Measurements from ENCODE around the gene PDGFRA.

The PDGFRA gene

DNA sequence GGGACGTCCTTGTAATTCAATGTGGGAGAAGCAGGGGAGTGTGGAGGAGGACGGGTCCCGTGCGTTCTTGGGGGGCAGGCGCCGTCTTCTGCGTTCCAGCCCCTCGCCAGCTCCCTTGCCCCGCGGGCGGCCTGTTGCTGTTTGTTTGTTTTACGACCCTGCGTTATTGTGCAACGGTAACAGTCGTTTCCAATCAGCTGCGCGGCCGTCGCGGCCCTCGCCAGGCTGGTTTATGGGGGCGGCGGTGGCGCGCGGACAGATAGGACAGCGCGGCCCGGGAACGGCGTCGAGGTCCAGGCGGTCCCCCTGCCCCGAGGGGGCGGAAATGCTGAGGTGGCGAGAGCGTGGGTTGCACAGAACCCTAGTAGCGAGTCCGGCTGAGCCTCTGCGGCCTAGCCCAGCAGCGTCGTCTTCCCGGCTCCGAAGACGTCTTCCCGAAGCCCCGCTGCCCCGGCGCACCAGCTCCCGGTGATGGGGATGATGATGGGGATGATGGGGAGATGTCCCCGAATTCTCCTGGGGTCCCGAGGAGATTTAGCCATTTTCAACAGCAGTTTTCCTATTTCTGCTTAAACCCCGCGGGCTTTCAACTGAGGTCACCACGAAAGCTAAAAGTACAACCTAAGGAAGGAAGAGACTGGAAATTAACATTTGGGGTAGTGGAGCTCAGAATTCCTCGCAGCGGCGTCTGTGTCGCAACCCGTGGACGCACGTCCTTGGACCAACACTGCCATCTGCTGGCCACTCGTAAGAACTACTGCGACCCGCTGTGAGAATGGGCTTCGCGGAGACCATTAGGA lies 4.8 kb downstream of the PDGFRA start (continued):
- TF ChIP-seq, protein P1, sequence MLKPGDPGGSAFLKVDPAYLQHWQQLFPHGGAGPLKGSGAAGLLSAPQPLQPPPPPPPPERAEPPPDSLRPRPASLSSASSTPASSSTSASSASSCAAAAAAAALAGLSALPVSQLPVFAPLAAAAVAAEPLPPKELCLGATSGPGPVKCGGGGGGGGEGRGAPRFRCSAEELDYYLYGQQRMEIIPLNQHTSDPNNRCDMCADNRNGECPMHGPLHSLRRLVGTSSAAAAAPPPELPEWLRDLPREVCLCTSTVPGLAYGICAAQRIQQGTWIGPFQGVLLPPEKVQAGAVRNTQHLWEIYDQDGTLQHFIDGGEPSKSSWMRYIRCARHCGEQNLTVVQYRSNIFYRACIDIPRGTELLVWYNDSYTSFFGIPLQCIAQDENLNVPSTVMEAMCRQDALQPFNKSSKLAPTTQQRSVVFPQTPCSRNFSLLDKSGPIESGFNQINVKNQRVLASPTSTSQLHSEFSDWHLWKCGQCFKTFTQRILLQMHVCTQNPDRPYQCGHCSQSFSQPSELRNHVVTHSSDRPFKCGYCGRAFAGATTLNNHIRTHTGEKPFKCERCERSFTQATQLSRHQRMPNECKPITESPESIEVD (tag by site-specific recombination; IDR thresholded peaks at IDR 0.05), result no peak
- TF ChIP-seq ZNF510 (tag by site-specific recombination; IDR thresholded peaks at IDR 0.05; ENCODE audit: insufficient replicate concordance), result no peak
- TF ChIP-seq ZNF571 (tag by site-specific recombination; IDR thresholded peaks at IDR 0.05), result no peak
- TF ChIP-seq ZNF624 (tag by site-specific recombination; IDR thresholded peaks at IDR 0.05), result no peak
- no peak for TF ChIP-seq MYNN (tag by site-specific recombination; IDR thresholded peaks at IDR 0.05; ENCODE audit: borderline replicate concordance)
- TF ChIP-seq ZBTB20 (tag by site-specific recombination; IDR thresholded peaks at IDR 0.05), result peak; percentile 60
- peak; percentile 64 for TF ChIP-seq SETDB1 (IDR thresholded peaks at IDR 0.05; ENCODE audit: insufficient read length, low read length)
- TF ChIP-seq, protein P2, sequence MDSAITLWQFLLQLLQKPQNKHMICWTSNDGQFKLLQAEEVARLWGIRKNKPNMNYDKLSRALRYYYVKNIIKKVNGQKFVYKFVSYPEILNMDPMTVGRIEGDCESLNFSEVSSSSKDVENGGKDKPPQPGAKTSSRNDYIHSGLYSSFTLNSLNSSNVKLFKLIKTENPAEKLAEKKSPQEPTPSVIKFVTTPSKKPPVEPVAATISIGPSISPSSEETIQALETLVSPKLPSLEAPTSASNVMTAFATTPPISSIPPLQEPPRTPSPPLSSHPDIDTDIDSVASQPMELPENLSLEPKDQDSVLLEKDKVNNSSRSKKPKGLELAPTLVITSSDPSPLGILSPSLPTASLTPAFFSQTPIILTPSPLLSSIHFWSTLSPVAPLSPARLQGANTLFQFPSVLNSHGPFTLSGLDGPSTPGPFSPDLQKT (IDR thresholded peaks at IDR 0.05; ENCODE audit: borderline replicate concordance, low read depth, low read length), result no peak
- no peak for TF ChIP-seq ZNF138 (tag by site-specific recombination; IDR thresholded peaks at IDR 0.05; ENCODE audit: borderline replicate concordance)
- TF ChIP-seq ZNF501 (tag by site-specific recombination; IDR thresholded peaks at IDR 0.05), result no peak
- TF ChIP-seq, protein P3, sequence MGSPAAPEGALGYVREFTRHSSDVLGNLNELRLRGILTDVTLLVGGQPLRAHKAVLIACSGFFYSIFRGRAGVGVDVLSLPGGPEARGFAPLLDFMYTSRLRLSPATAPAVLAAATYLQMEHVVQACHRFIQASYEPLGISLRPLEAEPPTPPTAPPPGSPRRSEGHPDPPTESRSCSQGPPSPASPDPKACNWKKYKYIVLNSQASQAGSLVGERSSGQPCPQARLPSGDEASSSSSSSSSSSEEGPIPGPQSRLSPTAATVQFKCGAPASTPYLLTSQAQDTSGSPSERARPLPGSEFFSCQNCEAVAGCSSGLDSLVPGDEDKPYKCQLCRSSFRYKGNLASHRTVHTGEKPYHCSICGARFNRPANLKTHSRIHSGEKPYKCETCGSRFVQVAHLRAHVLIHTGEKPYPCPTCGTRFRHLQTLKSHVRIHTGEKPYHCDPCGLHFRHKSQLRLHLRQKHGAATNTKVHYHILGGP (tag by site-specific recombination; IDR thresholded peaks at IDR 0.05), result no peak
- TF ChIP-seq ZNF776 (tag by site-specific recombination; IDR thresholded peaks at IDR 0.05; ENCODE audit: borderline replicate concordance), result no peak
- no peak for TF ChIP-seq ZNF544 (tag by site-specific recombination; IDR thresholded peaks at IDR 0.05)
- no peak for TF ChIP-seq ZSCAN23 (tag by site-specific recombination; IDR thresholded peaks at IDR 0.05)
- no peak for TF ChIP-seq ZBTB21 (tag by site-specific recombination; IDR thresholded peaks at IDR 0.05)
- no peak for TF ChIP-seq GLIS1 (tag by site-specific recombination; IDR thresholded peaks at IDR 0.05)
- no peak for TF ChIP-seq ZBTB1 (tag by site-specific recombination; IDR thresholded peaks at IDR 0.05)
- TF ChIP-seq ZNF394 (tag by site-specific recombination; IDR thresholded peaks at IDR 0.05; ENCODE audit: borderline replicate concordance), result no peak
- TF ChIP-seq, protein P4, sequence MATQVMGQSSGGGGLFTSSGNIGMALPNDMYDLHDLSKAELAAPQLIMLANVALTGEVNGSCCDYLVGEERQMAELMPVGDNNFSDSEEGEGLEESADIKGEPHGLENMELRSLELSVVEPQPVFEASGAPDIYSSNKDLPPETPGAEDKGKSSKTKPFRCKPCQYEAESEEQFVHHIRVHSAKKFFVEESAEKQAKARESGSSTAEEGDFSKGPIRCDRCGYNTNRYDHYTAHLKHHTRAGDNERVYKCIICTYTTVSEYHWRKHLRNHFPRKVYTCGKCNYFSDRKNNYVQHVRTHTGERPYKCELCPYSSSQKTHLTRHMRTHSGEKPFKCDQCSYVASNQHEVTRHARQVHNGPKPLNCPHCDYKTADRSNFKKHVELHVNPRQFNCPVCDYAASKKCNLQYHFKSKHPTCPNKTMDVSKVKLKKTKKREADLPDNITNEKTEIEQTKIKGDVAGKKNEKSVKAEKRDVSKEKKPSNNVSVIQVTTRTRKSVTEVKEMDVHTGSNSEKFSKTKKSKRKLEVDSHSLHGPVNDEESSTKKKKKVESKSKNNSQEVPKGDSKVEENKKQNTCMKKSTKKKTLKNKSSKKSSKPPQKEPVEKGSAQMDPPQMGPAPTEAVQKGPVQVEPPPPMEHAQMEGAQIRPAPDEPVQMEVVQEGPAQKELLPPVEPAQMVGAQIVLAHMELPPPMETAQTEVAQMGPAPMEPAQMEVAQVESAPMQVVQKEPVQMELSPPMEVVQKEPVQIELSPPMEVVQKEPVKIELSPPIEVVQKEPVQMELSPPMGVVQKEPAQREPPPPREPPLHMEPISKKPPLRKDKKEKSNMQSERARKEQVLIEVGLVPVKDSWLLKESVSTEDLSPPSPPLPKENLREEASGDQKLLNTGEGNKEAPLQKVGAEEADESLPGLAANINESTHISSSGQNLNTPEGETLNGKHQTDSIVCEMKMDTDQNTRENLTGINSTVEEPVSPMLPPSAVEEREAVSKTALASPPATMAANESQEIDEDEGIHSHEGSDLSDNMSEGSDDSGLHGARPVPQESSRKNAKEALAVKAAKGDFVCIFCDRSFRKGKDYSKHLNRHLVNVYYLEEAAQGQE (tag by site-specific recombination; IDR thresholded peaks at IDR 0.05), result no peak
- no peak for TF ChIP-seq ZNF677 (tag by site-specific recombination; IDR thresholded peaks at IDR 0.05)
- no peak for TF ChIP-seq ZNF600 (tag by site-specific recombination; IDR thresholded peaks at IDR 0.05)
- TF ChIP-seq ZFP3 (tag by site-specific recombination; IDR thresholded peaks at IDR 0.05; ENCODE audit: low read depth), result no peak
- 0 out of 2 replicates have a peak, but pooled peaks have one; percentile 31 for TF ChIP-seq ZNF2 (tag by site-specific recombination; IDR thresholded peaks at IDR 0.05)
- no peak for TF ChIP-seq KLF16 (tag by site-specific recombination; IDR thresholded peaks at IDR 0.05)
- no peak for TF ChIP-seq ZNF140 (tag by site-specific recombination; IDR thresholded peaks at IDR 0.05)
- TF ChIP-seq ZNF830 (tag by site-specific recombination; IDR thresholded peaks at IDR 0.05; ENCODE audit: low read depth), result no peak
- TF ChIP-seq REPIN1 (tag by site-specific recombination; IDR thresholded peaks at IDR 0.05; ENCODE audit: low read depth), result no peak
- TF ChIP-seq ZBTB48 (tag by site-specific recombination; IDR thresholded peaks at IDR 0.05), result no peak
- TF ChIP-seq ZNF404 (tag by site-specific recombination; IDR thresholded peaks at IDR 0.05), result no peak
- TF ChIP-seq ZSCAN30 (tag by site-specific recombination; IDR thresholded peaks at IDR 0.05), result no peak
- no peak for TF ChIP-seq KLF8 (tag by site-specific recombination; IDR thresholded peaks at IDR 0.05)
- TF ChIP-seq ZNF791 (tag by site-specific recombination; IDR thresholded peaks at IDR 0.05), result no peak
- TF ChIP-seq ZNF391 (tag by site-specific recombination; IDR thresholded peaks at IDR 0.05; ENCODE audit: borderline replicate concordance, low read depth), result 0 out of 2 replicates have a peak, but pooled peaks have one; percentile 44
- TF ChIP-seq ZNF184 (tag by site-specific recombination; IDR thresholded peaks at IDR 0.05), result no peak
- no peak for TF ChIP-seq BCL11B (tag by site-specific recombination; IDR thresholded peaks at IDR 0.05; ENCODE audit: low read depth)

All from HEK293 (cell line).